Fibroblast of villous mesenchyme (primary cell): Measurements from ENCODE around the gene TSC22D4. TPM values are rescaled to one million over a fixed set of nuclear protein-coding genes. Genes with fewer than 3 reads are reported as not detected.
A peak's percentile ranks its signal among the peaks of the same experiment; 100 is the strongest.

Source experiments
- DNase-seq: peaks from one replicate; pipeline ENCODE4 v3.0.0-alpha.2; 2010; ENCODE audit warnings: low read depth
- H3K4me3 ChIP-seq: 2 replicates; pipeline ENCODE4 v1.5.1; 2011; ENCODE audit warnings: low read depth, mild to moderate bottlenecking, low read length
- total RNA-seq: library from RNA; depleted of rRNA; stranded (reverse); fragments of >200 nt; gene quantifications from 2 replicates; pipeline ENCODE4 v1.2.3, GENCODE V29; 2012
- TF ChIP-seq, protein P1 (sequence below): IDR thresholded peaks from 2 replicates; pipeline ENCODE4 v1.5.1; 2012; ENCODE audit warnings: low read depth, mild to moderate bottlenecking, low read length; ENCODE audit not compliant: insufficient read depth

TSC22D4 gene
- total RNA-seq, 1 donor = 30.2 TPM

DNA sequence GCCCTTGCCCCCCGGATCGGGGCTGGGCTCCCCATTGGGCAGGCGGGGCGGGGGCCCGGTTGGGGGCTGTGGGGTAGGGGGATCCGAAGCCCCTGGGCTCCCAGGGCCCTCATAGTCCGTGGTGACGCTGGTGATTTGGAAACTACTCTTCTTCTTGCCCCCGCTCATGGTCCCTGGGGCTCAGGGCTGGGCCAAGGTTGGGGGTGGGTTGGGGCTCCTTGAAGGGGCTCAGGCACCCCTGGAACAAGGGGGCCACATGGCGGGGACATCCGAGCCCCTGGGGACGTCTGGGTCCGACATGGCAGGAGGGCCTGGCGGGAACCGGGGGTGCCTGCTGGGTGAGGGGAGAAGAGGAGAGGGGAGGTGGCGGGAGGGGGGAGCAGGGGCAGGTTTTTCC is 1.1 kb downstream of the TSC22D4 start:
- TF ChIP-seq, protein P1, sequence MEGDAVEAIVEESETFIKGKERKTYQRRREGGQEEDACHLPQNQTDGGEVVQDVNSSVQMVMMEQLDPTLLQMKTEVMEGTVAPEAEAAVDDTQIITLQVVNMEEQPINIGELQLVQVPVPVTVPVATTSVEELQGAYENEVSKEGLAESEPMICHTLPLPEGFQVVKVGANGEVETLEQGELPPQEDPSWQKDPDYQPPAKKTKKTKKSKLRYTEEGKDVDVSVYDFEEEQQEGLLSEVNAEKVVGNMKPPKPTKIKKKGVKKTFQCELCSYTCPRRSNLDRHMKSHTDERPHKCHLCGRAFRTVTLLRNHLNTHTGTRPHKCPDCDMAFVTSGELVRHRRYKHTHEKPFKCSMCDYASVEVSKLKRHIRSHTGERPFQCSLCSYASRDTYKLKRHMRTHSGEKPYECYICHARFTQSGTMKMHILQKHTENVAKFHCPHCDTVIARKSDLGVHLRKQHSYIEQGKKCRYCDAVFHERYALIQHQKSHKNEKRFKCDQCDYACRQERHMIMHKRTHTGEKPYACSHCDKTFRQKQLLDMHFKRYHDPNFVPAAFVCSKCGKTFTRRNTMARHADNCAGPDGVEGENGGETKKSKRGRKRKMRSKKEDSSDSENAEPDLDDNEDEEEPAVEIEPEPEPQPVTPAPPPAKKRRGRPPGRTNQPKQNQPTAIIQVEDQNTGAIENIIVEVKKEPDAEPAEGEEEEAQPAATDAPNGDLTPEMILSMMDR = no peak
- DNase-seq = no peak
- H3K4me3 ChIP-seq = peak overlapping the region; percentile 97

GRCh38 chr7:100476903-100477870 is 1.8 kb downstream of the TSC22D4 start:
- peak overlapping the region; percentile 97 for H3K4me3 ChIP-seq
- DNase-seq = no peak
- TF ChIP-seq, protein P1 = peak; percentile 45

DNA sequence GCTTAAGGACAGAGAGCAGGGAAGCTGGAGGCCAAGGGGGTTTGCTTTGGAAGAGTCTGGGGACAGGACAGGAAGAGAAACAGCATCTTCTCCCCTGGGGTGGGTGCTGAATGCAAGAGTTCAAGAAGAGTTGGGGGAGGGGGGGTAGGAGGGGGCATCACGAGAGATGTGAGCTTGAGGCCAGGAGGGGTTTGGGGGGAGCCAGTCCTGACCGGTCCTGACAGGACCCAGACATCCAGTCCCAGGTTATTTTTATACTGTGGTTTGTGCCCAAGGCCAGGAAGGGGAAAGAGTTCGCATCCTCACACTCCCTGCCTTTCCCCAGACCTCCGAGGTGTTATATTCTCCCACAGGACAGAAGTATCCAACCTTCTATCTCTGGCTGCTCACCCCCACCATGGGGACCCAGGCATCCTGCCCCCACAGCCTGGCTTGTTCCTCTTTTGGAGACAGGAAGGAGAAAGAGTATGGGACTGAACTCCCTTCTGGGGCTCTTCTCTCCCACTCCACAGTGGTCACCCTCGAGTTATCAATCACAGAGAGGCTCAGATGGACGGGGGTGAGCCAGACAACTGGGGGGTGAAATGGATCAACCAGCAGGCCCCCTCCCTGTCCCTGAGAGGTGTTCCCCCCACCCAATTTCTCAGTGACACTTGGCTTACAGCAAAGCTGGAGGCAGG is 2.8 kb downstream of the TSC22D4 start:
- peak overlapping the region; percentile 97 for H3K4me3 ChIP-seq
- TF ChIP-seq, protein P1 = no peak

GRCh38 chr7:100475549-100475948 is 3.5 kb downstream of the TSC22D4 start:
- TF ChIP-seq, protein P1 = no peak
- no peak for DNase-seq
- peak overlapping the region; percentile 97 for H3K4me3 ChIP-seq

More for the DNA sequence above, 2.8 kb downstream of the TSC22D4 start:
- no peak for DNase-seq

DNA sequence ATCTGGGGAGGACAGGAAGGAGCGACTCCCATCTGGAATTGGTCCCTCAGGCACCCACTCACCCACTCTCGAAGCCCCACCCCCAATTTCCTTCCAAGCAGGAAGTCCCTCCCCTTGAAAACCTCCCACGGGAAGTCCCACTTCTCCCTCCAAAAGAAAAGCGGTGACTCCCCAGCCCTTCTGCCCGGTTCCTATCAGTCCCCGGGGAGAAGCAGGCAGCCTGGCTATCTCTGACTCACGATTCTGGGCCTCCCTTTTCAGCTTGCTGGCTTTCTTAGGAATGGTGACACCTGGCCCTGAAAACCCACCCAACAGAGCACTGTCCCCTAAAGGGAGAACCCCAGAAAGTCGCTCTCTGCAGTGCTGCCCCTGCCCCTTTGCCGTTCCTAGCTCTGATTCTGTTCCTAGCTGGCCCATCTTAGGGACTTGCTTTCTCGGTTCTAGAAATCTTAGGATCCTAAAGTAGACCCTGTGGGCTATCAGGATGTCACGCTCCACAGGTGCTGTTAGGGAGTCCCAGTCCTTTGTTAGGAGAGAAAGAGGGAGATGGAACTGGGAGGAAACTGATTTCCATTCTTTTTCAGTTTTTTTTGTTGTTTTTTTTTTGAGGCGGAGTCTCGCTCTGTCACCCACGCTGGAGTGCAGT is 6.0 kb downstream of the TSC22D4 start:
- peak; percentile 51 for DNase-seq
- TF ChIP-seq, protein P1 = no peak
- no peak overlapping the region for H3K4me3 ChIP-seq

- TF ChIP-seq, protein P1 = no peak
- no peak overlapping the region for H3K4me3 ChIP-seq
- DNase-seq = no peak
Observed at GRCh38 chr7:100472121-100472851, 6.7 kb downstream of the TSC22D4 start.
